Fibroblast of lung (primary cell): ENCODE results near the gene SCYGR1. TPM values are rescaled to one million over a fixed set of nuclear protein-coding genes. Genes with fewer than 3 reads are reported as not detected.

Source experiments
- DNase-seq, 2 donors: peaks; one replicate each; pipeline versions ENCODE4 v3.0.0 to v3.0.0-alpha.2; 2010; ENCODE audit warnings: low read depth in 2 of 2
- H2AFZ ChIP-seq: 2 replicates; pipeline ENCODE4 v1.5.1; 2012; ENCODE audit warnings: low read length, control low read depth, inconsistent platforms
- H3K27ac ChIP-seq: 2 replicates; pipeline ENCODE4 v1.5.1; 2011; ENCODE audit warnings: low read length, control low read depth; ENCODE audit not compliant: insufficient read depth
- H3K27me3 ChIP-seq: 2 replicates; pipeline ENCODE4 v1.5.1; 2011; ENCODE audit warnings: mild to moderate bottlenecking, low read length; ENCODE audit not compliant: control insufficient read depth, insufficient read depth
- H3K36me3 ChIP-seq: 2 replicates; pipeline ENCODE4 v1.5.1; 2011; ENCODE audit warnings: low read length; ENCODE audit not compliant: control insufficient read depth, insufficient read depth
- H3K4me1 ChIP-seq: 2 replicates; pipeline ENCODE4 v1.5.1; 2011; ENCODE audit warnings: low read length; ENCODE audit not compliant: control insufficient read depth, insufficient read depth; ENCODE audit errors: extremely low read depth
- H3K4me2 ChIP-seq: 2 replicates; pipeline ENCODE4 v1.5.1; 2011; ENCODE audit warnings: low read length, control low read depth; ENCODE audit not compliant: insufficient read depth; ENCODE audit errors: extremely low read depth
- H3K4me3 ChIP-seq, 4 experiments: fragments of 200-600 bp in 1 of 4; sonication (generic) in 1 of 4; replicated peaks in 1 of 4; 2 replicates each; pipeline ENCODE4 v1.5.1; 2011 to 2016; ENCODE audit warnings: low read length in 4 of 4, low read depth in 3 of 4, mild to moderate bottlenecking in 3 of 4, control low read depth in 2 of 4, inconsistent platforms in 1 of 4, mixed read lengths in 1 of 4; ENCODE audit not compliant: insufficient read depth in 1 of 4; ENCODE audit errors: control extremely low read depth in 1 of 4
- H3K79me2 ChIP-seq: 2 replicates; pipeline ENCODE4 v1.5.1; 2012; ENCODE audit warnings: mild to moderate bottlenecking, low read length, inconsistent platforms; ENCODE audit not compliant: control insufficient read depth, insufficient read depth
- H3K9ac ChIP-seq: 2 replicates; pipeline ENCODE4 v1.5.1; 2011; ENCODE audit warnings: mild to moderate bottlenecking, low read length, control low read depth; ENCODE audit not compliant: insufficient read depth
- H3K9me3 ChIP-seq: 2 replicates; pipeline ENCODE4 v1.5.1; 2012; ENCODE audit warnings: low read depth, low read length; ENCODE audit not compliant: control insufficient read depth, insufficient read depth
- H4K20me1 ChIP-seq: 2 replicates; pipeline ENCODE4 v1.5.1; 2011; ENCODE audit warnings: low read length; ENCODE audit not compliant: control insufficient read depth, insufficient read depth; ENCODE audit errors: extremely low read depth
- EZH2 ChIP-seq: IDR thresholded peaks from 2 replicates; pipeline ENCODE4 v1.5.1; 2012; ENCODE audit warnings: low read length, control low read depth, mild to moderate bottlenecking; ENCODE audit errors: missing control alignments
- polyA plus RNA-seq, 2 donors: library from polyadenylated mRNA; depleted of rRNA in 1 of 2; stranded (reverse) in 1 of 2; unstranded in 1 of 2; fragments of >200 nt; gene quantifications; 2 replicates each; pipeline ENCODE4 v1.2.1, GENCODE V29; 2011 to 2012; ENCODE audit warnings: missing spikeins in 1 of 2
- total RNA-seq: library from RNA; depleted of rRNA; stranded (reverse); fragments of >200 nt; gene quantifications from 2 replicates; pipeline ENCODE4 v1.2.1, GENCODE V29; 2014
- TF ChIP-seq, protein P1 (sequence below), 2 donors: IDR thresholded peaks in 1 of 2; conservative IDR thresholded peaks in 1 of 2; 1 replicate in 1 of 2; 2 replicates in 1 of 2; pipeline ENCODE4 v1.5.1; 2011 to 2012; ENCODE audit warnings: low read length in 2 of 2, control low read depth in 1 of 2, inconsistent platforms in 1 of 2, low read depth in 1 of 2, mild to moderate bottlenecking in 1 of 2

Gene SCYGR1
- total and polyA plus RNA-seq, 2 donors (not counting 1 experiment from before 2014, with no cell fraction given), result not detected

DNA sequence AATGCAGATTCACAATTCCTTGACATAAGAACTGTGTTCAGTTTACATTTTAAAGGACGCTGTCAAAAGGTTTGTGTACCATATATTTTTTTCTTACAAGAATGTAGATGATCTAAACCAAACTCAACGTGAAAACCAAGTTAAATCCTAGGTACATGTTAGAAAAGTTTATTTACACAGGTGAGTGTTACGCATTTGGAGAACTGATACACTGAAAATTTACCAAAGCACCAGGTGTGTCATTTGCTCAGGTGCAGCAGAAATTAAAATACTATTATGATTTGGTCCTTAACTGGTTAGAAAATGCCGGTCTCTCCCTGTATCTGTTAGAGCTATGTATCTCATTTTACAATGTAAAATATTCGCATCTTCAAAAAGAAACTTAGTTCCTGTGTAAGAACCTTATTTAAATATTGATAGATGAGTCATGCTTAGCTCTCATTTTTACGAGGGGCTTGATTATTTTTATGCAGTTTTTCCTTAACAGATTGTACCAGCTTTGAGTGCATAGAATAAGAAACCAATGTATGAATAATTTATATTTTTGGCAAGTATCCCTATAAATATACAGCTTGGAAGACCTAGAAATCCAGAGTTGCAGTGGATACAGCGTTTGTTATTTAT is 37.6 kb downstream of the SCYGR1 start:
- Histone ChIP-seq H3K4me1 (no peaks in the 10 kb centered on the region), H2AFZ (no peak overlapping the region), H3K27me3 (no peaks in the 10 kb centered on the region), H3K79me2 (no peaks in the 10 kb centered on the region), H3K36me3 (peaks cover 3% of the 10 kb centered on the region), H3K27ac (no peak overlapping the region), H3K4me3 (no peak overlapping the region), H3K9me3 (no peaks in the 10 kb centered on the region), H4K20me1 (no peaks in the 10 kb centered on the region), H3K4me2 (no peak overlapping the region), H3K9ac (no peak overlapping the region)
- TF ChIP-seq, protein P1, sequence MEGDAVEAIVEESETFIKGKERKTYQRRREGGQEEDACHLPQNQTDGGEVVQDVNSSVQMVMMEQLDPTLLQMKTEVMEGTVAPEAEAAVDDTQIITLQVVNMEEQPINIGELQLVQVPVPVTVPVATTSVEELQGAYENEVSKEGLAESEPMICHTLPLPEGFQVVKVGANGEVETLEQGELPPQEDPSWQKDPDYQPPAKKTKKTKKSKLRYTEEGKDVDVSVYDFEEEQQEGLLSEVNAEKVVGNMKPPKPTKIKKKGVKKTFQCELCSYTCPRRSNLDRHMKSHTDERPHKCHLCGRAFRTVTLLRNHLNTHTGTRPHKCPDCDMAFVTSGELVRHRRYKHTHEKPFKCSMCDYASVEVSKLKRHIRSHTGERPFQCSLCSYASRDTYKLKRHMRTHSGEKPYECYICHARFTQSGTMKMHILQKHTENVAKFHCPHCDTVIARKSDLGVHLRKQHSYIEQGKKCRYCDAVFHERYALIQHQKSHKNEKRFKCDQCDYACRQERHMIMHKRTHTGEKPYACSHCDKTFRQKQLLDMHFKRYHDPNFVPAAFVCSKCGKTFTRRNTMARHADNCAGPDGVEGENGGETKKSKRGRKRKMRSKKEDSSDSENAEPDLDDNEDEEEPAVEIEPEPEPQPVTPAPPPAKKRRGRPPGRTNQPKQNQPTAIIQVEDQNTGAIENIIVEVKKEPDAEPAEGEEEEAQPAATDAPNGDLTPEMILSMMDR (conservative IDR thresholded peaks at IDR 0.05 in 1 of 2, IDR thresholded peaks at IDR 0.05 in 1 of 2; ENCODE audit: low read depth in 1 of 2, low read length in 2 of 2), result no peak
- no peak for TF ChIP-seq EZH2
- no peak for DNase-seq

DNA sequence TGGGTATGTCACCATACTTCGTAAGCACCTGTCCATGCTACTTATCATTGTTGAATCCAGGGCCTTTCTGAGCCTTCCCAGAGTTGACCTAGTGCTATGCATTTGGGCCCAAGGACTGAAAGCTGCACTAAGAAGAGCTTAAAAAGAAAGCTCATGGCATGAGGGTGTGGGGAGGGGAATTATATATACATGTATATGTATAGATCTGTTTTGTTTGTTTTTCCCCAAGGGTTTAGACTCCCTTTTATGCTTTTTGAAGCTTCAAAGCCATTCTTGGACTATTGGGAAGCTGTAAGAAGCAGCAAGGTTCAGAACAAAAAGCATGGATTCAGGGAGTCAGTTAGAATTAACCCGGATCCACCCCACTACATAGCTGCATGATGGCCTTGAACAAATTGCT is 39.4 kb downstream of the SCYGR1 start:
- peaks cover 3% of the 10 kb centered on the region for H3K36me3 ChIP-seq
- no peaks in the 10 kb centered on the region for H3K27me3 ChIP-seq
- H3K9me3 ChIP-seq, result no peaks in the 10 kb centered on the region
- H3K4me2 ChIP-seq, result no peak overlapping the region
- no peak overlapping the region for H3K27ac ChIP-seq
- TF ChIP-seq, protein P1 (conservative IDR thresholded peaks at IDR 0.05 in 1 of 2, IDR thresholded peaks at IDR 0.05 in 1 of 2; ENCODE audit: low read depth in 1 of 2, low read length in 2 of 2), result no peak
- no peak for TF ChIP-seq EZH2
- no peak for DNase-seq
- H3K9ac ChIP-seq, result no peak overlapping the region
- no peak overlapping the region for H2AFZ ChIP-seq
- no peaks in the 10 kb centered on the region for H3K79me2 ChIP-seq
- no peaks in the 10 kb centered on the region for H4K20me1 ChIP-seq
- H3K4me1 ChIP-seq, result no peaks in the 10 kb centered on the region
- no peak overlapping the region for H3K4me3 ChIP-seq

DNA sequence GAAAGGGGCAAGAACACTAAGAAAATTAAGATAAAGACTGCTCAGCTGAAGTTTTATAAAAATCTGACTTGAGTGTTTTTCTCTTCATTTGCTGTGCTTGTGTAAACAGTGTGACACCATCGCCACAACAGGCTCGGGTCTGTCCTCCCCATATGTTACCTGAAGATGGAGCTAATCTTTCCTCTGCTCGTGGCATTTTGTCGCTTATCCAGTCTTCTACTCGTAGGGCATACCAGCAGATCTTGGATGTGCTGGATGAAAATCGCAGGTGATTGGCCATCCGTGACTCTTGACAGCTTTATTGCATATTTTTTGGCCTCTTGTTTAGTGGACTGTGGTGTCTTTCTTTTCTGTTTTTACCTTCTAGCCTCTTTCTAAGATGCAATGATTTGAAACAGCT is 40.6 kb downstream of the SCYGR1 start:
- TF ChIP-seq, protein P1 (conservative IDR thresholded peaks at IDR 0.05 in 1 of 2, IDR thresholded peaks at IDR 0.05 in 1 of 2; ENCODE audit: low read depth in 1 of 2, low read length in 2 of 2), result no peak
- TF ChIP-seq EZH2, result no peak

More for the DNA sequence above, 40.6 kb downstream of the SCYGR1 start:
- H3K27ac ChIP-seq, result no peak overlapping the region
- H3K4me1 ChIP-seq, result no peaks in the 10 kb centered on the region
- no peaks in the 10 kb centered on the region for H4K20me1 ChIP-seq
- H3K36me3 ChIP-seq, result peaks cover 3% of the 10 kb centered on the region
- H3K4me3 ChIP-seq, result no peak overlapping the region
- DNase-seq, result no peak
- H2AFZ ChIP-seq, result no peak overlapping the region
- H3K9me3 ChIP-seq, result no peaks in the 10 kb centered on the region
- no peaks in the 10 kb centered on the region for H3K79me2 ChIP-seq
- no peak overlapping the region for H3K9ac ChIP-seq
- no peaks in the 10 kb centered on the region for H3K27me3 ChIP-seq
- H3K4me2 ChIP-seq, result no peak overlapping the region
